Measurements from ENCODE around the gene ACKR2.

The ACKR2 gene

DNA sequence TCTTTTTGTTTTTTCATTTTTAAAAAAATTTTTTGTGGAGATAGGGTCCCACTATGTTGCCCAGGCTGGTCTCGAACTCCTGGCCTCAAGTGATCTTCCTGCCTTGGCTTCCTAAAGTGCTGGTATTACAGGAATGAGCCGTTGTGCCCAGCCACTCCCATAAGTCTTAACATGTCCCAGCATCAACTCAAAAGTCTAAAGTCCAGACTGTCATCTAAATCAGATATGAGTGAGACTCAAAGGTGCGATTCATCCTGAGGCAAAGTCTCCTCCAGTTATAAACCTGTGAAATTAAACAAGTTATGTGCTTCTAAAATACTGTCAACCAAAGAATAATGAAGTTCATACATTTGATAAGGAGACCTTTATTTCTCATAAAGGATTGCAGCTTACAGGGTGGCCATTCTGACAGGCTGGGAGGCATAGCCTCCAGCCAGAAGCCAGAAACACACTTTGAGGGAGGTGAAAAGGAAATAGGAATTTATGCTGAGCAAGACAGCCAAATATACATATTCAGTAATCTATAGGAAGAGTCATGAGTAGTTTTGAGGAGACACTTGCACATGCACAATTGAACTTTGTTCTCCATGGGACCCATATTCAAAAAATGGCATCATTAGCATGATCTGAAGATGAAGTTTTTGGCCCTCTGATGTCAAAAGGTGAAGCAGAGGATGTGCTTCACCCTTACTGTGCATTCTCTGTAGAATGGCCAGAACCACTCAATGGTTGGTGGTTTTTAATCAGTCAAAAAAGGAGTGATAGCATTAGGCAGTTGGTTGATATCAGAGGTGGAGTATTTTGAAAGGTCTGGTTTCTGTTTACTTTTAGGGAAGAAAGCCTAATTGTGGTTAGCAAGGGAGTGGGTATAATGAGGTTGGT is 85.7 kb downstream of the ACKR2 start:
- no peak for DNase-seq

DNA sequence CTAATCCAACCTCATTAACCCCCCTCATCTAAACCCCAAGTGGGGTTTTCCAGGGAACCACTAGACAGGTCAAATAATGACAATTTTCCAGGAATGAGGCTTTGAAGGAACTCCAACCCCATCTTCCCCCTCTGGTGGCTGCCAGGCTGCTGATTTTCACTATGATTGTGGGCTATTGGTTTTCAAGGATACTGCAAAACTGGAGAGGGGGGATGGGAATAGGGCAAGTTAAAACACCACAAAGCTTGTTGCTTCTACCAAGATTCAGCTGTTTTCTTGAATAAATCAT is 86.3 kb downstream of the ACKR2 start:
- DNase-seq, result no peak

DNA sequence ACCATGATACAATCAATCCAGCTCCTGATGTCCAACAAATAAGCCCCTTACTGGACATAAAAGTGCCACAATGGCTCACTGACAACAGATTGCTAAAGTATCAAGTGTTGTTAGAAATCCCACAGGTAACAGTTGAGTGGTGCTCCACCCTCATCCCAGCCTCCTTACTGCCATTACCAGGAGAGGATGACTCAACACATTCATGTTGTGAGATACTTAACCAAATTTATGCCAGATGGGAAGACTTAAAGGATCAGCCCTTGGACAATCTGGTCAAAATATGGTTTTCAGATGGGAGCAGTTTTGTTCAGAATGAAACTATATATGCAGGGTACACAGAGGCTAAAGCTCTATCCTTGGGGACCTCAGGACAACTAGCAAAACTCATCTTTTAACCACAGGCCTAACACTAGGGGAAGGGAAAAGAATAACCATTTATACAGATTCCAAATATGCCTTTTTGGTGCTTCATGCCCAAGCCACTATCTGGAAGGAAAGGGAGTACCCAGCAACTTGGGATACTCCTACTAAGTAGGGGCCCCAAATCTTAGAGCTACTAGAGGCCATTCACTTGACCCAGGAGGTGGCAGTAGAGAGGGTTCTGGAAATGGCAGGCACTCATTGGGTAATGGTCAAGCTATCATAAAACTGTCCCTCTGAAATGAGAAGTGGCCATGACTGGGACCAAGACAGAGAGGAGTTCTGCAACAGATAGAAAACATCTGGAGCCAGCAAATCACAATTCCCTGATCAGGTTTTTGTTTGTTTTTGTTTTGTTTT is 89.8 kb downstream of the ACKR2 start:
- DNase-seq, result no peak

DNA sequence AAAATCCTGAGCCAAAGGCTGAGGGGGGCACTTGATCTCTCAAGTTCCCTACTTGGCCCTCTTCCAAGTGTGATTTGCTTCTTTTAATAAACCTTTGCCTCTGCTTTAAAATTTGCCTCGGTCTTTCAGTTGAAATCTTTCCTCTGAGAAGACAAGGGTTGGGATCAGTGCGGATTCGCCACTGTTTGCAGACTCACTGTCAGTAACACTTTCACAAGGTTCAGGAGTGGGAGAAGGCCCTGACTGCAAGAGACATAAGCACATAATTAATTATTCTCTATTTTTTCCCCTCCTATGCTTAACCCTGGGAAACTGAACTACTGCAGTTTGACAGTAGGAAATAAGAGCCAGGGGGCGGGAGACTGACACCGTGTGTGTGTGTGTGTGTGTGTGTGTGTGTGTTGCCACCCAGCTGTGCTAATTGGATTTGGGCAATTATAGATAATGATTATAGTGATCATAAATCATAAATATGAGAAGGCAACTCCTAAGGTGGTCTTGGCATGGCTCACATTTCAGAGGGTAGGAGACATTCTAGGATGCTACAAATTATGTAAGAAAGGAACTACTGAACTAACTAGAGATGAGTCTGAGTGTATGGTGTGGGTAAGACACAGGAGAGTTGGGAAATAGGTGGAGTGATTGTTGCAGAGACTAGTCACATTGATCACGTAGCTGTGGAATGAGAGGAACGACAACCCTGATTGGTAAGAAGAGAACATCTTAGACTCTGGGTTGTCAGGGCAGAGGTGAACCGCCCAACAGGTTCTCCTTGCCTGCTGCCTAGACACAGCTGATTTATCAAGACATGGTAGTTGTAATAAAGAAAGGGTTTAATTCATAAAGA is 91.2 kb downstream of the ACKR2 start:
- DNase-seq, result no peak

DNA sequence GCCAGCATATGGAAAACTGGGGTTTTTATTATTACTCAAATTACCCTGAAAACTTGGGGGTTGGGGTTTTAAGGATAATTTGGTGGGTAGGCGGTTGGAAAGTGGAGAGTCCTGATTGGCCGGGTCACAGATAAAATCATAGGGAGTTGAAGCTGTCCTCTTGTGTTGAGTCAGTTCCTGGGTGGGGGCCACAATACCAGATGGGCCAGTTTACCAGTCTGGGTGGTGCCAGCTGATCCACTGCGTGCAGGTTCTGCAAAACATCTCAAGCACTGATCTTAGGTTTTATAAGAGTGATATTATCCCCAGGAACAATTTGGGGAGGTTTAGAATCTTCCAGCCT is 91.8 kb downstream of the ACKR2 start:
- DNase-seq, result no peak

DNA sequence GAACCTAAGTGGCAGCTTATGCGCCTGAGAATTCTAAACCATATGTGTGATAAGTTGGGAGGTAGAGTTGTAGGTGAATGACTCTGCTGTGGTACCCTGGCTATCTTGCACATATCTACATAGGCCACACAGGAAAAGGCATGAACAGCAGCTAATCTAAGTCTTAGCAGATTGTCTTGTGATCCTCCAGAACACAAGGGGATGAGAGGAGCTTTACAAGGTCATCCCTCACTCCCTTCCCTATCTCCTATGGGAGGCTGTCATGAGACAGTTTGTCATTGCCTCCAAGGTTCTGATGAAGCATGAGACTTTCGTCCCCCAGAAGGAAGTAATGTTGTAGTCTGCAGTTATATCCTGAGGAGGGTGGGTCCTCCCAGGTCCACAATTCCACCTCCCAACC is 93.0 kb downstream of the ACKR2 start:
- DNase-seq, result no peak

DNA sequence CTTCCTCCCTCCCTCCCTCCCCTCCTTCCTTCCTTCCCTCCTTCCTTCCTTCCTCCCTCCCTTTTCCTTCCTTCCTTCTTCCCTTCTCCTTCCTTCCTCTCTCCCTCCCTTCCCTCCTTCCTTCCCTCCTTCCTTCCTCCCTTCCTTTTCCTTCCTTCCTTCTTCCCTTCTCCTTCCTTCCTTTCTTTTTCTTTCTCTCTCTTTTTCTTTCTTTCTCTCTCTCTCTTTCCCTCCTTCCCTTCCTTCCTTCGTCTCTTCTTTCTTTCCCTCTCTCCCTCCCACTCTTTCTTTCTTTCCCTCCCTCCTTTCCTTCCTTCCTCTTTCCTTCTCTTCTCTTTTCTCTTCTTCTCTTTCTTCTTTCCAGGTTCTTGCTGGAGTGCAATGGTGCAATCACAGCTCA is 94.8 kb downstream of the ACKR2 start:
- DNase-seq, result no peak

DNA sequence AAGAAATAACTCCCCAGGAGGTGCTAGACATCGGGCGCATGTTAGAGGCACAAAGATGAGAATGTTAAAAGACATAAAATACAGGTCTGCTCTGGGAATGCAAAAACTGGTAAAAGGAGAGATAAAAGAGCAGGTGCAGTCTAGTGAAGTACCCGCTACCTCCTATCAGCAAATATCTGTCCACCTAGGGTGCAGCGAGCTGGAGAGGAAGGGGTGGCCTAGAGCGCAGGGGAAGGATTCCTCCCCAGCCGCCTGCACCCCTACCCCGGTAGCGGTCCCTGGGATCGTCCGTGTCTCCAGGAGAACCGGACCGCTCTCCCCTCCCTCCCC is 96.5 kb downstream of the ACKR2 start:
- DNase-seq, result no peak

DNA sequence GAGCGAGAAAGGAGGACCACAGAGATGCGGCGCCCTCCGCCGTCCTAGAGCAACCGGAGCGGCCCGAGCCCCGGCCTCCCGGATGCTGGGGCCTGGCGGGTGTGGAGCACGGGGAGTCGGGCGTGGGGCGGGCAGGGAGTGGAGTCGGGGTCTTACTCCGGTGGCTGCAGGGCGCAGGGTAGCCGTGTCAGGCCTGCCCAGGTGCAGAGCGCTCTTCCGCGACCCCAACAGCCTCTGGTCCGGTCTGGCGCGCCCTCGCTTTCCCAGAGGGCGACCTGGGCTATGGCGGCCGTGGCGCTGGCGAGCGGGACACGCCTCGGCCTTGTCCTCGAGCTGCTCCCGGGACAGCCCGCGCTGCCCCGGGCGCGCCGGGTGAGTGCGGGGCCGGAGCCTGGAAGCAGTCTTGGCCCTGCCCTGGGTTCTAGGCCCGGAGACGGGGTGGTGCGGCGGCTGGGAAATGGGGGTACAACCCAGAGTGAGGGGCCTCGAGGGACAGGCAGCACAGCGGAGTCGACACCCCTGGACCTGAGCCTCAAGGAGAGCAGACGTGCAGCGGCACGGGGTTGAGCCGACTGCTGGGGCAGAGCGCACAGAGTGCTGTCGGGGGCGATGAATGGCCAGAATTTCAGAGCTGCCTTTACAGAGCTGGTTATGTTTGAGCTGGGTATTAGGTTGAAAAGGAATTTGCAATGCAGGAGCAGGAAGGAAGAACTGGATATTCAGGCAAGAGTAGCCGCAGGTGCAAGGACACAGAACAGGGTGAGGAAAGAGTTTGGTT is 97.0 kb downstream of the ACKR2 start, which contains the start of gene ZNF662:
Gene ZNF662 (plus strand): TSS at position 73 of the 778 bp plus-strand sequence. CDS start 1,973 bp downstream, outside the sequence.
- DNase-seq, result peak; percentile 2

DNA sequence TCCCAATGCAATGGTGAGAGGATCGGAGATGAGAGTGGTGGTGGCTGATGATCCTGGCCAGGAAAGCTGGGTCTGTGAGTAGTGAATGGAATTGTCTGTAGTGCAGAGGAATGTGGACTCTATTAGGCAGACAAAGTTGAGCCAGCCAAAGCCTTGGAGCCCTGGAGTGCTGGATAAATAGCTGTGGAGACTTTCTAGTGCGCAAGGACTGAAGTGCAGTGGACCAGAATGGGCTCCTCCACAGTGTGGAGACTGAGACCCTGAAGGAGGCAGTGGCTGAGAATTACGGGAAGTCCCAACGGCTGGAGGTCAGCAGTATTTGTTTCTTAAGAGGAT is 97.6 kb downstream of the ACKR2 start:
- no peak for DNase-seq

DNA sequence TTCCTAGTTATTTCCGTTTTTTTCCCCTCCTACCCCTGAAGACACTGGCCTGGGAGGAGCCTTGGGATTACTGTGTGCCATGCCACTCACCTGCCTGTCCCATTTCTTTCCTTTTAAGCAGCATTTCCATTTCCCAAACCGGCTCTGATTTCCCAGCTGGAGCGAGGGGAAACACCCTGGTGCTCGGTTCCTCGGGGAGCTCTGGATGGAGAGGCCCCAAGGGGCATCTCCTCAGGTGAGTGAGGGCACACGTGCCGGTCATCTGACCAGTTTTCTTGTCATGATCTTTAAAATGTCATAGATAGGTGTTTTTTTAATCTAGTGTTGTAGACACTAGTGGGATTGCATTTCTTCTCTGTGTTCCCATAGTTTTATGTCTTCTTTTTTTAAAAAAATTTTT is 99.4 kb downstream of the ACKR2 start:
- DNase-seq, result no peak

DNA sequence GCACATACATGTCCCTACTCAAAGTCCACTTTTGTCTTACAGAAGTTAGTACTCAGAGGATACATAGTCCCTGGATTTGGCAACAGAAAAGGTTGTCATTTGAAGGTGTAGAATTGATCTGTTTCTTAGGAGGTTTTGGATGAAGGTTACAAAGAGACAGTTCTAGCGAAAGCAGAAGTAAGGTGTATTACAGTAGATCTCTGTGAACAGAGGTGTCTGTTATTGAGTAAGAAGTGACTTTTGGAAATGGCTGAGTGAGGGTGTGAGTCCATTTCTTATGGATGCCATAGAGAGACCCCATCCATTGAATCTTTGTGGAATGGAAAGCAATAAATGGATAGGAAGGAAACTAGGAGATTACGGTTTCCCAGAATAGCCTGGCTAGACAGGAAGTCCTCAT is 102.3 kb downstream of the ACKR2 start:
- DNase-seq, result no peak

DNA sequence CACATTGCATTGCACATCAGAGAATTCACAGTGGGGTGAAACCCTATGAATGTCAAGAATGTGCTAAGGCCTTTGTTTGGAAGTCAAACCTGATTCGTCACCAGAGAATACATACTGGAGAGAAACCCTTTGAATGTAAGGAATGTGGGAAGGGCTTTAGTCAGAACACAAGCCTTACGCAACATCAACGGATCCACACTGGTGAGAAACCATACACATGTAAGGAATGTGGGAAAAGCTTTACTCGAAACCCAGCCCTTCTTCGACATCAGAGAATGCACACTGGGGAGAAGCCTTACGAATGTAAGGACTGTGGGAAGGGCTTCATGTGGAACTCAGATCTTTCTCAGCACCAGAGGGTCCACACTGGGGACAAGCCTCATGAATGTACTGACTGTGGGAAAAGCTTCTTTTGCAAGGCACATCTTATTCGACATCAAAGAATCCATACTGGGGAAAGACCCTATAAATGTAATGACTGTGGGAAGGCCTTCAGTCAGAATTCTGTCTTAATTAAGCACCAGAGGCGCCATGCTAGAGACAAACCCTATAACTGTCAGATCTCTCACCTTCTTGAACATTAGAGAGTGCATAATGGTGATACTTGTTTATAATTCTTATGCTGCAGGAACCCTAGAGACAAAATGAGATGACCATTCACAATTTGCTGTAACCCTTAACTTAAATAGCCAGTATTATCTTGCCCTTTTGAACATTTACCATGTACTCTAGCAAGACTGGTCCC is 105.7 kb downstream of the ACKR2 start:
- no peak for DNase-seq
